HK-2 (cell line): ENCODE data around the gene POP5.
"Not testable (repeated sequence)": the region's sequence is repeated elsewhere in the genome, so short reads cannot be mapped to it uniquely, and the experiment has no call there.

Source experiments
- DNase-seq: peaks from one replicate; pipeline ENCODE4 v3.0.0-alpha.2; 2018; ENCODE audit not compliant: unreplicated experiment

Gene POP5

GRCh38 chr12:120536064-120536791 is 45.0 kb downstream of the POP5 start:
- no peak for DNase-seq

GRCh38 chr12:120534703-120535655 is 46.2 kb downstream of the POP5 start:
- peak; percentile 48 for DNase-seq

- peak; percentile 71 for DNase-seq
Observed at GRCh38 chr12:120534203-120534702, 46.9 kb downstream of the POP5 start, which contains the start of gene RNF10. Gene RNF10, plus strand, starts transcription at chr12:120534356. Its CDS starts 456 bp downstream, at chr12:120534812.

- no peak for DNase-seq
Observed at GRCh38 chr12:120532701-120533238, 48.4 kb downstream of the POP5 start.

- not testable (repeated sequence) for DNase-seq
Observed at GRCh38 chr12:120530418-120530761, 50.8 kb downstream of the POP5 start.

GRCh38 chr12:120529641-120530417 is 51.4 kb downstream of the POP5 start:
- no peak for DNase-seq

- DNase-seq, result peak; percentile 84
Observed at GRCh38 chr12:120528861-120529525, 52.2 kb downstream of the POP5 start, which contains the start of gene COQ5. Gene COQ5, minus strand, starts transcription at chr12:120529158. Its CDS starts 17 bp downstream, at chr12:120529141.
